IMR-90 (cell line): ENCODE measurements around the gene SOX8. TPM values are rescaled to one million over a fixed set of nuclear protein-coding genes. Genes with fewer than 3 reads are reported as not detected.

ENCODE experiments used
- ATAC-seq: fragments of 200-7000 bp; cut with Tn5 transposase; 2 replicates; pipeline ENCODE4 v1.9.1; 2020; ENCODE audit warnings: low read depth, mild to moderate bottlenecking, moderate library complexity
- BruUV-seq: library from RNA; stranded (reverse); fragments of 400-500 nt; replicated peaks from 2 replicates; lab custom pipeline; 2021; lab: Mats Ljungman, UMichigan
- CTCF ChIA-PET: fragments of 300-600 bp; formaldehyde crosslinking; extraction: SDS; loops from one replicate; lab custom pipeline; 2021; ENCODE audit warnings: antibody characterized with exemption; lab: Yijun Ruan, JAX
- POLR2A ChIA-PET: fragments of 300-600 bp; sonication (Branson Sonifier 250); formaldehyde crosslinking; loops from one replicate; lab custom pipeline; 2022; ENCODE audit warnings: antibody characterized with exemption; ENCODE audit not compliant: unreplicated experiment; lab: Charles Lee
- DNase-seq: peaks from one replicate; pipeline ENCODE4 v3.0.0; 2013
- H2AFZ ChIP-seq: replicated peaks from 2 replicates; pipeline ENCODE3; 2013; ENCODE audit warnings: low read length, mild to moderate bottlenecking; ENCODE audit not compliant: poor library complexity
- H2AK5ac ChIP-seq: 2 replicates; pipeline ENCODE4 v1.6.1; 2013; ENCODE audit warnings: low read depth, low read length, inconsistent platforms
- H2AK9ac ChIP-seq: replicated peaks from 2 replicates; pipeline ENCODE3; 2013; ENCODE audit warnings: mild to moderate bottlenecking, low read depth, low read length, moderate library complexity; ENCODE audit not compliant: poor library complexity
- H2BK120ac ChIP-seq: 2 replicates; pipeline ENCODE4 v1.6.1; 2013; ENCODE audit warnings: low read depth, low read length, inconsistent platforms
- H2BK15ac ChIP-seq: 3 replicates; pipeline ENCODE4 v1.6.1; 2013; ENCODE audit warnings: low read depth, low read length, inconsistent platforms
- H2BK20ac ChIP-seq: 2 replicates; pipeline ENCODE4 v1.6.1; 2013; ENCODE audit warnings: low read depth, mild to moderate bottlenecking, inconsistent platforms, low read length, moderate library complexity
- H2BK5ac ChIP-seq: 2 replicates; pipeline ENCODE4 v1.6.1; 2013; ENCODE audit warnings: mild to moderate bottlenecking, low read depth, low read length, inconsistent platforms; ENCODE audit not compliant: poor library complexity, severe bottlenecking
- H3K14ac ChIP-seq: replicated peaks from 2 replicates; pipeline ENCODE4 v1.6.1; 2013; ENCODE audit warnings: low read depth, low read length, inconsistent platforms
- H3K18ac ChIP-seq: 2 replicates; pipeline ENCODE4 v1.6.1; 2013; ENCODE audit warnings: low read depth, low read length, control low read depth
- H3K23ac ChIP-seq: 2 replicates; pipeline ENCODE4 v1.6.1; 2013; ENCODE audit warnings: low read depth, low read length, inconsistent platforms
- H3K27ac ChIP-seq: 2 replicates; pipeline ENCODE4 v1.5.1; 2013; ENCODE audit warnings: mild to moderate bottlenecking, control low read depth, low read length; ENCODE audit not compliant: insufficient read depth
- H3K27me3 ChIP-seq: 2 replicates; pipeline ENCODE4 v1.6.1; 2013; ENCODE audit warnings: low read length; ENCODE audit not compliant: control insufficient read depth, insufficient read depth
- H3K36me3 ChIP-seq: 2 replicates; pipeline ENCODE4 v1.6.1; 2013; ENCODE audit warnings: low read length, mixed read lengths; ENCODE audit not compliant: control insufficient read depth, insufficient read depth
- H3K4ac ChIP-seq: 2 replicates; pipeline ENCODE4 v1.6.1; 2013; ENCODE audit warnings: low read depth, low read length, inconsistent platforms
- H3K4me1 ChIP-seq: 2 replicates; pipeline ENCODE4 v1.6.1; 2013; ENCODE audit warnings: low read length, mixed read lengths; ENCODE audit not compliant: control insufficient read depth, insufficient read depth
- H3K4me2 ChIP-seq: 2 replicates; pipeline ENCODE4 v1.6.1; 2013; ENCODE audit warnings: low read depth, mild to moderate bottlenecking, control low read depth, low read length, moderate library complexity
- H3K4me3 ChIP-seq: 2 replicates; pipeline ENCODE4 v1.5.1; 2013; ENCODE audit warnings: low read depth, mild to moderate bottlenecking, control low read depth, low read length, moderate library complexity; ENCODE audit not compliant: insufficient read depth
- H3K56ac ChIP-seq: 2 replicates; pipeline ENCODE4 v1.6.1; 2013; ENCODE audit warnings: low read length, inconsistent platforms; ENCODE audit not compliant: insufficient read depth; ENCODE audit errors: extremely low read depth
- H3K79me1 ChIP-seq, 2 experiments: 2 replicates each; pipeline ENCODE4 v1.6.1; 2013; ENCODE audit warnings: low read length in 2 of 2, inconsistent platforms in 1 of 2, low read depth in 1 of 2
- H3K9ac ChIP-seq: 2 replicates; pipeline ENCODE4 v1.6.1; 2013; ENCODE audit warnings: low read depth, low read length, control low read depth
- H3K9me1 ChIP-seq: 2 replicates; pipeline ENCODE4 v1.6.1; 2013; ENCODE audit warnings: low read length, inconsistent platforms; ENCODE audit not compliant: insufficient read depth
- H3K9me3 ChIP-seq: 2 replicates; pipeline ENCODE4 v1.6.1; 2013; ENCODE audit warnings: low read length; ENCODE audit not compliant: control insufficient read depth, insufficient read depth
- H4K20me1 ChIP-seq: 2 replicates; pipeline ENCODE4 v1.6.1; 2013; ENCODE audit warnings: low read length, inconsistent platforms; ENCODE audit not compliant: insufficient read depth
- H4K5ac ChIP-seq: 2 replicates; pipeline ENCODE4 v1.6.1; 2013; ENCODE audit warnings: mild to moderate bottlenecking, low read depth, low read length, control low read depth
- H4K8ac ChIP-seq, 2 experiments: 2 replicates each; pipeline ENCODE4 v1.6.1; 2013; ENCODE audit warnings: low read depth in 2 of 2, low read length in 2 of 2, control low read depth in 1 of 2, inconsistent platforms in 1 of 2
- H4K91ac ChIP-seq: 2 replicates; pipeline ENCODE4 v1.6.1; 2013; ENCODE audit warnings: low read depth, low read length, inconsistent platforms; ENCODE audit not compliant: insufficient read depth
- BHLHE40 ChIP-seq: fragments of 150-350 bp; IDR thresholded peaks from 2 replicates; pipeline ENCODE4 v1.6.1; 2016; ENCODE audit warnings: mild to moderate bottlenecking, low read depth, low read length
- CEBPB ChIP-seq: IDR thresholded peaks from 2 replicates; pipeline ENCODE4 v1.6.1; 2012; ENCODE audit warnings: low read depth, low read length, improper control_type of control experiment
- CHD1 ChIP-seq: IDR thresholded peaks from 2 replicates; pipeline ENCODE4 v1.6.1; 2012; ENCODE audit warnings: low read depth, low read length, improper control_type of control experiment
- CTCF ChIP-seq: conservative IDR thresholded peaks from 2 replicates; pipeline ENCODE4 v1.5.1; 2012; ENCODE audit warnings: mild to moderate bottlenecking, low read depth, low read length, improper control_type of control experiment
- ELK1 ChIP-seq: fragments of 150-350 bp; IDR thresholded peaks from 2 replicates; pipeline ENCODE4 v1.6.1; 2016; ENCODE audit warnings: low read depth, mild to moderate bottlenecking, low read length, moderate library complexity, borderline replicate concordance
- FOS ChIP-seq: fragments of 150-350 bp; IDR thresholded peaks from 2 replicates; pipeline ENCODE4 v1.6.1; 2016; ENCODE audit warnings: low read depth, low read length
- MAFK ChIP-seq: IDR thresholded peaks from 2 replicates; pipeline ENCODE4 v1.6.1; 2012; ENCODE audit warnings: low read depth, low read length, improper control_type of control experiment
- MAZ ChIP-seq: IDR thresholded peaks from 2 replicates; pipeline ENCODE4 v1.6.1; 2012; ENCODE audit warnings: low read depth, mild to moderate bottlenecking, low read length, improper control_type of control experiment, moderate library complexity, borderline replicate concordance
- MXI1 ChIP-seq: IDR thresholded peaks from 2 replicates; pipeline ENCODE4 v1.6.1; 2012; ENCODE audit warnings: low read depth, mild to moderate bottlenecking, low read length, moderate library complexity, borderline replicate concordance
- NFE2L2 ChIP-seq: fragments of 150-350 bp; IDR thresholded peaks from 2 replicates; pipeline ENCODE4 v1.6.1; 2016; ENCODE audit warnings: low read depth, mild to moderate bottlenecking, low read length
- POLR2A ChIP-seq: IDR thresholded peaks from 2 replicates; pipeline ENCODE4 v1.6.1; 2012; ENCODE audit warnings: mild to moderate bottlenecking, low read depth, low read length
- RAD21 ChIP-seq: IDR thresholded peaks from 2 replicates; pipeline ENCODE4 v1.6.1; 2012; ENCODE audit warnings: low read length, improper control_type of control experiment
- RCOR1 ChIP-seq: IDR thresholded peaks from 2 replicates; pipeline ENCODE4 v1.6.1; 2012; ENCODE audit warnings: mild to moderate bottlenecking, low read length, improper control_type of control experiment; ENCODE audit not compliant: insufficient replicate concordance
- RFX5 ChIP-seq: IDR thresholded peaks from 2 replicates; pipeline ENCODE4 v1.8.0; 2012; ENCODE audit warnings: low read depth, mild to moderate bottlenecking, low read length, moderate library complexity
- SMC3 ChIP-seq: fragments of 150-350 bp; IDR thresholded peaks from 2 replicates; pipeline ENCODE4 v1.6.1; 2016; ENCODE audit warnings: low read depth, mild to moderate bottlenecking, antibody characterized with exemption, low read length, moderate library complexity
- WGBS, 2 experiments: methylation state at CpG; one replicate each; pipeline versions ENCODE4 v1.1.5 to v1.1.7; 2013; ENCODE audit warnings: missing lambda C conversion rate in 2 of 2; ENCODE audit not compliant: insufficient read length in 1 of 2; ENCODE audit errors: extremely low coverage in 2 of 2; 5-methylcytosine and 5-hydroxymethylcytosine counted together
- dilution Hi-C: fragments of 300-500 bp; cut with HindIII; formaldehyde crosslinking; loops from one replicate; pipeline ENCODE4 v1.14.3; 2018; ENCODE audit warnings: low sequenced_read_pairs; ENCODE audit not compliant: unreplicated experiment
- in situ Hi-C: fragments of 300-500 bp; cut with MboI; formaldehyde crosslinking; loops from 3 replicates; pipeline ENCODE4 v1.14.3; 2019; ENCODE audit warnings: low sequenced_read_pairs, inconsistent platforms, mixed read lengths
- intact Hi-C: fragments of 100-400 bp; cut with micrococcal nuclease; formaldehyde crosslinking; loops from 2 replicates; pipeline ENCODE4 v1.10.0; 2022
- polyA plus RNA-seq, 3 experiments: library from polyadenylated mRNA; depleted of rRNA; stranded (reverse); fragments of >200 nt; gene quantifications; 2 replicates each; pipeline ENCODE4 v1.2.3, GENCODE V29; 2012; ENCODE audit warnings: low replicate concordance in 1 of 3
- total RNA-seq: library from RNA; depleted of rRNA; stranded (reverse); fragments of >200 nt; gene quantifications from 2 replicates; pipeline ENCODE4 v1.2.3, GENCODE V29; 2012
- TF ChIP-seq, protein P1 (sequence below): fragments of 150-350 bp; IDR thresholded peaks from 2 replicates; pipeline ENCODE4 v1.6.1; 2017; ENCODE audit warnings: mild to moderate bottlenecking, antibody characterized with exemption, low read length, low read depth

Gene SOX8
- total and polyA plus RNA-seq, 2 of the 4 experiments (the other 2 are of a cell fraction) = under 0.01 to 0.26 TPM

GRCh38 chr16:1020091-1020399, 38.5 kb downstream of the SOX8 start:
- 63% methylated on average over 6 of the region's 11 CpGs; no CpG with 5 or more reads in 1 of the 2 experiments for WGBS, 2 experiments
- Histone ChIP-seq H3K27ac (no peak overlapping the region), H4K5ac (no peak overlapping the region), H3K56ac (no peak overlapping the region), H3K27me3 (peaks cover 42% of the 10 kb centered on the region), H3K18ac (no peak overlapping the region), H3K23ac (no peak overlapping the region), H2BK20ac (no peak overlapping the region), H2AK5ac (no peak overlapping the region), H3K4ac (no peak overlapping the region), H2AFZ (no peak overlapping the region), H2BK5ac (no peak overlapping the region), H3K4me3 (no peak overlapping the region), H4K91ac (no peak overlapping the region), H3K14ac (no peak overlapping the region), H3K4me1 (no peaks in the 10 kb centered on the region), H3K9ac (no peak overlapping the region), H3K4me2 (no peak overlapping the region), H4K8ac (no peak overlapping the region), H2BK15ac (no peak overlapping the region), H4K20me1 (peaks cover under 1% of the 10 kb centered on the region; the same call in 1 of the 2 replicates), H2BK120ac (no peak overlapping the region), H3K9me3 (no peaks in the 10 kb centered on the region), H3K36me3 (no peaks in the 10 kb centered on the region), H3K79me1 (no peaks in the 10 kb centered on the region), H3K9me1 (no peaks in the 10 kb centered on the region), H2AK9ac (no peak overlapping the region)
- intact Hi-C loops = no loop called here
- POLR2A ChIA-PET = no interaction called here
- DNase-seq (no peak), ATAC-seq (no peak)
- CTCF ChIA-PET = no interaction called here
- dilution Hi-C loops = no loop called here
- no peak for TF ChIP-seq RFX5
- TF ChIP-seq SMC3 = no peak
- no peak for TF ChIP-seq CHD1
- TF ChIP-seq, protein P1, sequence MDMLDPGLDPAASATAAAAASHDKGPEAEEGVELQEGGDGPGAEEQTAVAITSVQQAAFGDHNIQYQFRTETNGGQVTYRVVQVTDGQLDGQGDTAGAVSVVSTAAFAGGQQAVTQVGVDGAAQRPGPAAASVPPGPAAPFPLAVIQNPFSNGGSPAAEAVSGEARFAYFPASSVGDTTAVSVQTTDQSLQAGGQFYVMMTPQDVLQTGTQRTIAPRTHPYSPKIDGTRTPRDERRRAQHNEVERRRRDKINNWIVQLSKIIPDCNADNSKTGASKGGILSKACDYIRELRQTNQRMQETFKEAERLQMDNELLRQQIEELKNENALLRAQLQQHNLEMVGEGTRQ = no peak
- TF ChIP-seq MXI1 = no peak
- no peak for TF ChIP-seq MAZ
- no peak for TF ChIP-seq CEBPB
- TF ChIP-seq ELK1 = no peak
- no peak for TF ChIP-seq RCOR1
- TF ChIP-seq FOS = no peak
- TF ChIP-seq POLR2A = no peak
- TF ChIP-seq RAD21 = no peak
- no peak for TF ChIP-seq BHLHE40
- TF ChIP-seq CTCF = no peak
- no peak for TF ChIP-seq MAFK
- TF ChIP-seq NFE2L2 = no peak
- in situ Hi-C loops = no loop called here
- no TSS peak for BruUV-seq
